HCT116 (cell line): ENCODE measurements around the gene FAM131A.

Experiments
- CEBPB ChIP-seq: IDR thresholded peaks from 2 replicates; pipeline ENCODE4 v1.6.1; 2012; ENCODE audit warnings: low read depth
- EGR1 ChIP-seq: IDR thresholded peaks from 2 replicates; pipeline ENCODE4 v1.6.1; 2012; ENCODE audit warnings: low read depth
- ELF1 ChIP-seq: IDR thresholded peaks from 2 replicates; pipeline ENCODE4 v1.6.1; 2012; ENCODE audit warnings: low read depth, borderline replicate concordance
- EZH2 ChIP-seq: fragments of 200-600 bp; sonication (generic); IDR thresholded peaks from 2 replicates; pipeline ENCODE4 v1.6.1; 2017; ENCODE audit warnings: antibody characterized with exemption, mixed run types
- EZH2phosphoT487 ChIP-seq: fragments of 200-600 bp; IDR thresholded peaks from 2 replicates; pipeline ENCODE4 v1.6.1; 2018; ENCODE audit warnings: antibody characterized with exemption, borderline replicate concordance
- JUND ChIP-seq: IDR thresholded peaks from 2 replicates; pipeline ENCODE4 v1.6.1; 2012
- POLR2A ChIP-seq: IDR thresholded peaks from 2 replicates; pipeline ENCODE4 v1.7.0; 2011; ENCODE audit warnings: borderline replicate concordance; ENCODE audit not compliant: insufficient read depth, insufficient read length; ENCODE audit errors: extremely low read depth
- POLR2AphosphoS5 ChIP-seq: IDR thresholded peaks from 2 replicates; pipeline ENCODE4 v1.6.1; 2011; ENCODE audit warnings: mild to moderate bottlenecking, low read depth, low read length, moderate library complexity
- SP1 ChIP-seq: IDR thresholded peaks from 2 replicates; pipeline ENCODE4 v1.6.1; 2012; ENCODE audit warnings: low read depth
- YY1 ChIP-seq: IDR thresholded peaks from 2 replicates; pipeline ENCODE4 v1.6.1; 2011; ENCODE audit warnings: low read length, low read depth, moderate library complexity, mild to moderate bottlenecking; ENCODE audit not compliant: insufficient replicate concordance; ENCODE audit errors: extremely low read depth
- TF ChIP-seq, protein P1 (sequence below), 3 experiments: fragments of 200-600 bp in 1 of 3; sonication (generic) in 1 of 3; IDR thresholded peaks in 2 of 3; conservative IDR thresholded peaks in 1 of 3; 2 replicates each; pipeline ENCODE4 v1.5.1; 2012 to 2017; ENCODE audit warnings: low read depth in 2 of 3, low read length in 2 of 3, antibody characterized with exemption in 1 of 3, borderline replicate concordance in 1 of 3, control low read depth in 1 of 3, mild to moderate bottlenecking in 1 of 3, mixed read lengths in 1 of 3, mixed run types in 1 of 3, moderate library complexity in 1 of 3; ENCODE audit not compliant: insufficient read depth in 1 of 3
- TF ChIP-seq, protein P2 (sequence below): IDR thresholded peaks from 2 replicates; pipeline ENCODE4 v1.6.1; 2011; ENCODE audit warnings: mild to moderate bottlenecking, low read length, moderate library complexity; ENCODE audit not compliant: insufficient replicate concordance; ENCODE audit errors: extremely low read depth
- TF ChIP-seq, protein P3 (sequence below): IDR thresholded peaks from 2 replicates; pipeline ENCODE4 v1.6.1; 2012

DNA sequence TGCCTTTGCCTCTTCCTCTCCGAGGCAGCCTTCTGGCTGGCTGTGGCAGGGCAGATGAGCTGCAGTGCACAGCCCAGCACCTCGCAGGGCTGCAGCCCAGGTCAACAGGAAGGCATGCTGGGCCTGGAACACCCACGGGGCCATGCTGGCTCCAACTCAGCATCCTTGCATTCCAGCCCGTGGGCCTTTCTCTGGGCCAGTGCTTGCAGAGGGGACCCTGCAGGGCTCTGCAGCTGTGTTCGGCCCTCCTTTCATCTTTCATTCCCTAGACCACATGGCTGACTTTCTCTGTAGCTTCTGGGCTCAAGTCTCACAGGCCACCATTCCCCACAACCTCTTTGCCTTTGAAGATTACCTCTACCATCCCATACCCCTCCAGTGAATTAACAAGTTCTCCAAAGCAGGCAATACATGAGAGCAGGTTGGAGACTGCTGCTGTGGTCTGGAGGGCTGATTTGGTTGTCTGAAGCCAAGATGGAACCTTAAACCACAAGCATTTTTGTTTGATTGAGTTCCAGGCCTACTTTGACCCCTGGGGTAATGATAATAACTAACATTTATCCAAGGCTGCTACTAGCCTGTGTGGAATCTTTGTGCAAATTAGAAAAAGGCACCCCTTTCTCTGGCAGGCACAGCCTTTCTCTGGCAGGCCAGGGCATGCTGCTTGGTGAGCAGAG is 5.9 kb downstream of the FAM131A start:
- TF ChIP-seq, protein P1, sequence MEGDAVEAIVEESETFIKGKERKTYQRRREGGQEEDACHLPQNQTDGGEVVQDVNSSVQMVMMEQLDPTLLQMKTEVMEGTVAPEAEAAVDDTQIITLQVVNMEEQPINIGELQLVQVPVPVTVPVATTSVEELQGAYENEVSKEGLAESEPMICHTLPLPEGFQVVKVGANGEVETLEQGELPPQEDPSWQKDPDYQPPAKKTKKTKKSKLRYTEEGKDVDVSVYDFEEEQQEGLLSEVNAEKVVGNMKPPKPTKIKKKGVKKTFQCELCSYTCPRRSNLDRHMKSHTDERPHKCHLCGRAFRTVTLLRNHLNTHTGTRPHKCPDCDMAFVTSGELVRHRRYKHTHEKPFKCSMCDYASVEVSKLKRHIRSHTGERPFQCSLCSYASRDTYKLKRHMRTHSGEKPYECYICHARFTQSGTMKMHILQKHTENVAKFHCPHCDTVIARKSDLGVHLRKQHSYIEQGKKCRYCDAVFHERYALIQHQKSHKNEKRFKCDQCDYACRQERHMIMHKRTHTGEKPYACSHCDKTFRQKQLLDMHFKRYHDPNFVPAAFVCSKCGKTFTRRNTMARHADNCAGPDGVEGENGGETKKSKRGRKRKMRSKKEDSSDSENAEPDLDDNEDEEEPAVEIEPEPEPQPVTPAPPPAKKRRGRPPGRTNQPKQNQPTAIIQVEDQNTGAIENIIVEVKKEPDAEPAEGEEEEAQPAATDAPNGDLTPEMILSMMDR (IDR thresholded peaks at IDR 0.05 in 2 of 3, conservative IDR thresholded peaks at IDR 0.05 in 1 of 3; ENCODE audit: borderline replicate concordance in 1 of 3, insufficient read depth in 1 of 3, low read depth in 2 of 3, low read length in 2 of 3): no peak
- TF ChIP-seq POLR2A (no peak), EZH2 (no peak), EGR1 (no peak), CEBPB (no peak), YY1 (no peak), EZH2phosphoT487 (no peak), ELF1 (no peak), POLR2AphosphoS5 (no peak), SP1 (no peak), JUND (no peak)
- TF ChIP-seq, protein P2, sequence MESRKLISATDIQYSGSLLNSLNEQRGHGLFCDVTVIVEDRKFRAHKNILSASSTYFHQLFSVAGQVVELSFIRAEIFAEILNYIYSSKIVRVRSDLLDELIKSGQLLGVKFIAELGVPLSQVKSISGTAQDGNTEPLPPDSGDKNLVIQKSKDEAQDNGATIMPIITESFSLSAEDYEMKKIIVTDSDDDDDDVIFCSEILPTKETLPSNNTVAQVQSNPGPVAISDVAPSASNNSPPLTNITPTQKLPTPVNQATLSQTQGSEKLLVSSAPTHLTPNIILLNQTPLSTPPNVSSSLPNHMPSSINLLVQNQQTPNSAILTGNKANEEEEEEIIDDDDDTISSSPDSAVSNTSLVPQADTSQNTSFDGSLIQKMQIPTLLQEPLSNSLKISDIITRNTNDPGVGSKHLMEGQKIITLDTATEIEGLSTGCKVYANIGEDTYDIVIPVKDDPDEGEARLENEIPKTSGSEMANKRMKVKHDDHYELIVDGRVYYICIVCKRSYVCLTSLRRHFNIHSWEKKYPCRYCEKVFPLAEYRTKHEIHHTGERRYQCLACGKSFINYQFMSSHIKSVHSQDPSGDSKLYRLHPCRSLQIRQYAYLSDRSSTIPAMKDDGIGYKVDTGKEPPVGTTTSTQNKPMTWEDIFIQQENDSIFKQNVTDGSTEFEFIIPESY: no peak
- TF ChIP-seq, protein P3, sequence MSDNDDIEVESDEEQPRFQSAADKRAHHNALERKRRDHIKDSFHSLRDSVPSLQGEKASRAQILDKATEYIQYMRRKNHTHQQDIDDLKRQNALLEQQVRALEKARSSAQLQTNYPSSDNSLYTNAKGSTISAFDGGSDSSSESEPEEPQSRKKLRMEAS: no peak
